Glutamatergic neuron (in vitro differentiated cells): Measurements from ENCODE around the gene TRIM24. TPM values are rescaled to one million over a fixed set of nuclear protein-coding genes. Genes with fewer than 3 reads are reported as not detected.
A peak's percentile ranks its signal among the peaks of the same experiment; 100 is the strongest.

ENCODE experiments used
- DNase-seq: peaks from one replicate; pipeline ENCODE4 v3.0.0; 2022
- H3K27ac Mint-ChIP-seq: one replicate; pipeline ENCODE4 v1.8.0; 2020; ENCODE audit warnings: mild to moderate bottlenecking, mixed read lengths, inconsistent platforms; ENCODE audit not compliant: unreplicated experiment
- H3K27me3 Mint-ChIP-seq: one replicate; pipeline ENCODE4 v1.8.0; 2020; ENCODE audit warnings: mild to moderate bottlenecking, moderate library complexity, mixed read lengths, inconsistent platforms; ENCODE audit not compliant: unreplicated experiment
- H3K36me3 Mint-ChIP-seq: one replicate; pipeline ENCODE4 v1.8.0; 2020; ENCODE audit warnings: mild to moderate bottlenecking, mixed read lengths, inconsistent platforms; ENCODE audit not compliant: unreplicated experiment
- H3K4me1 Mint-ChIP-seq: one replicate; pipeline ENCODE4 v1.8.0; 2020; ENCODE audit warnings: mild to moderate bottlenecking, low read depth, mixed read lengths, inconsistent platforms; ENCODE audit not compliant: unreplicated experiment
- H3K4me3 Mint-ChIP-seq: one replicate; pipeline ENCODE4 v1.8.0; 2020; ENCODE audit warnings: mild to moderate bottlenecking, mixed read lengths, inconsistent platforms; ENCODE audit not compliant: unreplicated experiment
- H3K9me3 Mint-ChIP-seq: one replicate; pipeline ENCODE4 v1.8.0; 2020; ENCODE audit warnings: mild to moderate bottlenecking, moderate library complexity, mixed read lengths, inconsistent platforms; ENCODE audit not compliant: unreplicated experiment
- CTCF ChIP-seq: fragments of 200-600 bp; sonication (generic); IDR thresholded peaks from one replicate; pipeline ENCODE4 v1.5.0; 2021; ENCODE audit not compliant: partially characterized antibody, unreplicated experiment
- total RNA-seq: library from RNA; stranded (reverse); fragmentation: NEBNext Ultra II Directional; extraction: Animal tissue kit (Norgen Biotek cat#: 25700); gene quantifications from one replicate; pipeline ENCODE4 v1.2.1, GENCODE V29; 2021; ENCODE audit not compliant: unreplicated experiment

The TRIM24 gene
- total RNA-seq, 1 donor from 2014 or later = 85.6 TPM

- peaks cover under 1% of the 10 kb centered on the region for H3K9me3 Mint-ChIP-seq
- TF ChIP-seq CTCF = no peak
These were observed 24.7 kb upstream of the TRIM24 start for GRCh38 chr7:138435231-138435919.

GRCh38 chr7:138436388-138436787 lies 23.7 kb upstream of the TRIM24 start:
- Mint-ChIP-seq H3K4me3 (no peak overlapping the region), H3K27me3 (no peaks in the 10 kb centered on the region), H3K4me1 (no peaks in the 10 kb centered on the region), H3K27ac (no peak overlapping the region), H3K9me3 (no peaks in the 10 kb centered on the region), H3K36me3 (peaks cover 15% of the 10 kb centered on the region)
- no peak for DNase-seq
- TF ChIP-seq CTCF = no peak

More at GRCh38 chr7:138435231-138435919, 24.7 kb upstream of the TRIM24 start:
- Mint-ChIP-seq H3K27me3 (no peaks in the 10 kb centered on the region), H3K4me1 (no peaks in the 10 kb centered on the region), H3K4me3 (no peak overlapping the region), H3K36me3 (peaks cover 13% of the 10 kb centered on the region), H3K27ac (no peak overlapping the region)
- DNase-seq = no peak

- H3K36me3 Mint-ChIP-seq = peaks cover 6% of the 10 kb centered on the region
- no peak for TF ChIP-seq CTCF
- H3K9me3 Mint-ChIP-seq = peaks cover 3% of the 10 kb centered on the region
- DNase-seq = no peak
- no peak overlapping the region for H3K4me3 Mint-ChIP-seq
- H3K27me3 Mint-ChIP-seq = peaks cover 2% of the 10 kb centered on the region
- H3K4me1 Mint-ChIP-seq = no peaks in the 10 kb centered on the region
- no peak overlapping the region for H3K27ac Mint-ChIP-seq
These were observed 19.6 kb upstream of the TRIM24 start for GRCh38 chr7:138440460-138440859.

GRCh38 chr7:138442822-138443221 lies 17.2 kb upstream of the TRIM24 start:
- H3K4me1 Mint-ChIP-seq = no peaks in the 10 kb centered on the region
- TF ChIP-seq CTCF = no peak
- no peak overlapping the region for H3K27ac Mint-ChIP-seq
- peaks cover 3% of the 10 kb centered on the region for H3K9me3 Mint-ChIP-seq
- peaks cover 2% of the 10 kb centered on the region for H3K27me3 Mint-ChIP-seq
- peaks cover 3% of the 10 kb centered on the region for H3K36me3 Mint-ChIP-seq
- H3K4me3 Mint-ChIP-seq = no peak overlapping the region
- DNase-seq = no peak

- H3K27ac Mint-ChIP-seq = no peak overlapping the region
- H3K27me3 Mint-ChIP-seq = no peaks in the 10 kb centered on the region
- no peak overlapping the region for H3K4me3 Mint-ChIP-seq
- H3K9me3 Mint-ChIP-seq = peaks cover 1% of the 10 kb centered on the region
- no peaks in the 10 kb centered on the region for H3K36me3 Mint-ChIP-seq
- peak; percentile 26 for DNase-seq
- no peaks in the 10 kb centered on the region for H3K4me1 Mint-ChIP-seq
- TF ChIP-seq CTCF = peak; percentile 17
These were observed 10.5 kb upstream of the TRIM24 start for GRCh38 chr7:138449580-138449979.
